ENCODE data around the gene LCORL. TPM values are rescaled to one million over a fixed set of nuclear protein-coding genes. Genes with fewer than 3 reads are reported as not detected.

The LCORL gene
- total RNA-seq, 1 experiment from 2014 or later = 13.8 TPM

GRCh38 chr4:17962171-17962570 is 59.4 kb downstream of the LCORL start:
- Histone ChIP-seq H3K9me2 (ENCODE audit: insufficient read depth) (no peaks in the 10 kb centered on the region), H3K27me3 (ENCODE audit: insufficient read depth, low read depth) (no peaks in the 10 kb centered on the region), H2AFZ (no peak overlapping the region), H4K20me1 (ENCODE audit: insufficient read depth) (no peaks in the 10 kb centered on the region), H3F3A (ENCODE audit: insufficient read depth, low read depth) (no peaks in the 10 kb centered on the region), H3K4me2 (no peak overlapping the region), H3K9me3 (ENCODE audit: insufficient read depth, low read depth) (no peaks in the 10 kb centered on the region), H3K36me3 (ENCODE audit: low read depth) (no peaks in the 10 kb centered on the region), H3K4me3 (no peak overlapping the region), H3K79me2 (ENCODE audit: low read depth) (no peaks in the 10 kb centered on the region), H3K27ac (no peak overlapping the region), H3K4me1 (replicated peaks; ENCODE audit: insufficient read depth) (no peaks in the 10 kb centered on the region)
- DNase-seq = no peak
- CTCF ChIA-PET = no interaction called here
- TF ChIP-seq, protein P1, sequence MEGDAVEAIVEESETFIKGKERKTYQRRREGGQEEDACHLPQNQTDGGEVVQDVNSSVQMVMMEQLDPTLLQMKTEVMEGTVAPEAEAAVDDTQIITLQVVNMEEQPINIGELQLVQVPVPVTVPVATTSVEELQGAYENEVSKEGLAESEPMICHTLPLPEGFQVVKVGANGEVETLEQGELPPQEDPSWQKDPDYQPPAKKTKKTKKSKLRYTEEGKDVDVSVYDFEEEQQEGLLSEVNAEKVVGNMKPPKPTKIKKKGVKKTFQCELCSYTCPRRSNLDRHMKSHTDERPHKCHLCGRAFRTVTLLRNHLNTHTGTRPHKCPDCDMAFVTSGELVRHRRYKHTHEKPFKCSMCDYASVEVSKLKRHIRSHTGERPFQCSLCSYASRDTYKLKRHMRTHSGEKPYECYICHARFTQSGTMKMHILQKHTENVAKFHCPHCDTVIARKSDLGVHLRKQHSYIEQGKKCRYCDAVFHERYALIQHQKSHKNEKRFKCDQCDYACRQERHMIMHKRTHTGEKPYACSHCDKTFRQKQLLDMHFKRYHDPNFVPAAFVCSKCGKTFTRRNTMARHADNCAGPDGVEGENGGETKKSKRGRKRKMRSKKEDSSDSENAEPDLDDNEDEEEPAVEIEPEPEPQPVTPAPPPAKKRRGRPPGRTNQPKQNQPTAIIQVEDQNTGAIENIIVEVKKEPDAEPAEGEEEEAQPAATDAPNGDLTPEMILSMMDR (conservative IDR thresholded peaks at IDR 0.05) = no peak
- no peak for TF ChIP-seq EZH2 (IDR thresholded peaks at IDR 0.05; ENCODE audit: low read depth)
- intact Hi-C loops (cut with micrococcal nuclease; ENCODE audit: unreplicated experiment) = no loop called here
- no TSS peak for BruUV-seq (replicated peaks)
- POLR2A ChIA-PET (ENCODE audit: unreplicated experiment) = no interaction called here

DNA sequence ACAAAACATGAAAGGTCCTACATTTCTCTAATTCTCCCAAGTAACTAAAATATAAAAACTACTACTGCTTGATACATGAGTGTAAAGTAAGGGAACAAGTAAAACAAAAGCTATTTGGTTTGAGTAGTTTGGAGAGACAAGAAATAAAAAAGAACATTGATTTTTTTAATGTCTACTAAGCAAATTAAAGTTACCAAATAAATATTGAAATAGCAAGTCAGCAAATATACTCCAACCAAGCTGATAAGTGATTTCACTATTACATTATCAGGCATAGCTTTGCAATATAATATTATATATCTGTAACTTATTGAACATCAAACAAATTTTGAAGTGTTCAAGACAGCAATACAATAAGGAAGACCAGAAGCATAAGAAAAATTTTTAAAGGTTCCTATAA is 60.3 kb downstream of the LCORL start:
- H3K4me3 ChIP-seq = no peak overlapping the region
- no peaks in the 10 kb centered on the region for H3K4me1 ChIP-seq (replicated peaks; ENCODE audit: insufficient read depth)
- H3K9me2 ChIP-seq (ENCODE audit: insufficient read depth) = no peaks in the 10 kb centered on the region
- CTCF ChIA-PET = no interaction called here
- H3K4me2 ChIP-seq = no peak overlapping the region
- DNase-seq = no peak
- intact Hi-C loops (cut with micrococcal nuclease; ENCODE audit: unreplicated experiment) = no loop called here
- no peaks in the 10 kb centered on the region for H3K9me3 ChIP-seq (ENCODE audit: insufficient read depth, low read depth)
- H3K36me3 ChIP-seq (ENCODE audit: low read depth) = no peaks in the 10 kb centered on the region
- no peak overlapping the region for H2AFZ ChIP-seq
- H3K27ac ChIP-seq = no peak overlapping the region
- no peaks in the 10 kb centered on the region for H3F3A ChIP-seq (ENCODE audit: insufficient read depth, low read depth)
- TF ChIP-seq EZH2 (IDR thresholded peaks at IDR 0.05; ENCODE audit: low read depth) = no peak
- TF ChIP-seq, protein P1 (conservative IDR thresholded peaks at IDR 0.05) = no peak
- H3K79me2 ChIP-seq (ENCODE audit: low read depth) = no peaks in the 10 kb centered on the region
- POLR2A ChIA-PET (ENCODE audit: unreplicated experiment) = no interaction called here
- no peaks in the 10 kb centered on the region for H4K20me1 ChIP-seq (ENCODE audit: insufficient read depth)
- BruUV-seq (replicated peaks) = no TSS peak
- H3K27me3 ChIP-seq (ENCODE audit: insufficient read depth, low read depth) = no peaks in the 10 kb centered on the region

GRCh38 chr4:17958181-17958580 is 63.4 kb downstream of the LCORL start:
- H3K9me3 ChIP-seq (ENCODE audit: insufficient read depth, low read depth) = no peaks in the 10 kb centered on the region
- H3K9me2 ChIP-seq (ENCODE audit: insufficient read depth) = no peaks in the 10 kb centered on the region
- no peak for DNase-seq
- ChIA-PET POLR2A (ENCODE audit: unreplicated experiment) (no interaction called here), CTCF (no interaction called here)
- no peak overlapping the region for H2AFZ ChIP-seq
- no peaks in the 10 kb centered on the region for H3K79me2 ChIP-seq (ENCODE audit: low read depth)
- no peak overlapping the region for H3K4me2 ChIP-seq
- no peaks in the 10 kb centered on the region for H3F3A ChIP-seq (ENCODE audit: insufficient read depth, low read depth)
- TF ChIP-seq EZH2 (IDR thresholded peaks at IDR 0.05; ENCODE audit: low read depth) = no peak
- TF ChIP-seq, protein P1 (conservative IDR thresholded peaks at IDR 0.05) = no peak
- H3K4me1 ChIP-seq (replicated peaks; ENCODE audit: insufficient read depth) = no peaks in the 10 kb centered on the region
- no peaks in the 10 kb centered on the region for H3K27me3 ChIP-seq (ENCODE audit: insufficient read depth, low read depth)
- H3K27ac ChIP-seq = no peak overlapping the region
- intact Hi-C loops (cut with micrococcal nuclease; ENCODE audit: unreplicated experiment) = no loop called here
- H3K4me3 ChIP-seq = no peak overlapping the region
- no peaks in the 10 kb centered on the region for H4K20me1 ChIP-seq (ENCODE audit: insufficient read depth)
- H3K36me3 ChIP-seq (ENCODE audit: low read depth) = no peaks in the 10 kb centered on the region
- no TSS peak for BruUV-seq (replicated peaks)

Data from PC-9 (cell line).